HepG2 (cell line): Measurements from ENCODE around the gene LMNA. TPM values are rescaled to one million over a fixed set of nuclear protein-coding genes. Genes with fewer than 3 reads are reported as not detected.

Experiments
- ARNT ChIP-seq: fragments of 450-650 bp; IDR thresholded peaks from 2 replicates; pipeline ENCODE4 v1.6.1; 2017
- BRCA1 ChIP-seq: sonication (generic); formaldehyde crosslinking; IDR thresholded peaks from 2 replicates; pipeline ENCODE4 v1.4.0; 2020; ENCODE audit warnings: missing genetic modification reagents
- CAMTA2 ChIP-seq: sonication (generic); formaldehyde crosslinking; IDR thresholded peaks from 2 replicates; pipeline ENCODE4 v1.4.0; 2020; ENCODE audit warnings: mild to moderate bottlenecking, missing genetic modification reagents, borderline replicate concordance
- GABPA ChIP-seq, 2 experiments: IDR thresholded peaks; 2 replicates each; pipeline ENCODE4 v1.6.1; 2011 to 2016; ENCODE audit warnings: low read depth in 2 of 2, low read length in 1 of 2, missing biosample characterization in 1 of 2, missing genetic modification characterization in 1 of 2
- HNF4A ChIP-seq: sonication (generic); formaldehyde crosslinking; IDR thresholded peaks from 2 replicates; pipeline ENCODE4 v1.4.0; 2020; ENCODE audit warnings: missing genetic modification reagents
- HNF4G ChIP-seq, 2 experiments: sonication (generic) in 1 of 2; formaldehyde crosslinking in 1 of 2; IDR thresholded peaks; 2 replicates each; pipeline versions ENCODE4 v1.4.0 to v1.6.1; 2011 to 2020; ENCODE audit warnings: borderline replicate concordance in 2 of 2, low read depth in 2 of 2, mild to moderate bottlenecking in 2 of 2, low read length in 1 of 2, missing genetic modification reagents in 1 of 2, moderate library complexity in 1 of 2
- MLLT10 ChIP-seq: sonication (generic); formaldehyde crosslinking; IDR thresholded peaks from 2 replicates; pipeline ENCODE4 v1.4.0; 2020; ENCODE audit warnings: missing genetic modification reagents
- MYC ChIP-seq: sonication (generic); formaldehyde crosslinking; IDR thresholded peaks from 2 replicates; pipeline ENCODE4 v1.9.0; 2021; ENCODE audit warnings: missing genetic modification reagents, borderline replicate concordance
- NFIC ChIP-seq: IDR thresholded peaks from 2 replicates; pipeline ENCODE4 v1.6.1; 2012; ENCODE audit warnings: mild to moderate bottlenecking, low read length, inconsistent platforms
- PCBP1 ChIP-seq: fragments of 200-400 bp; formaldehyde crosslinking; IDR thresholded peaks from 2 replicates; pipeline ENCODE4 v1.6.1; 2017; ENCODE audit warnings: mild to moderate bottlenecking, low read depth, low read length, borderline replicate concordance
- RFX1 ChIP-seq: fragments of 450-650 bp; IDR thresholded peaks from 2 replicates; pipeline ENCODE4 v1.6.1; 2017
- SMARCE1 ChIP-seq: fragments of 450-650 bp; IDR thresholded peaks from 2 replicates; pipeline ENCODE4 v1.6.1; 2017; ENCODE audit warnings: borderline replicate concordance
- TIGD3 ChIP-seq: sonication (generic); formaldehyde crosslinking; IDR thresholded peaks from 2 replicates; pipeline ENCODE4 v1.5.1; 2020; ENCODE audit warnings: mild to moderate bottlenecking, missing genetic modification reagents, borderline replicate concordance
- TSC22D2 ChIP-seq: sonication (generic); formaldehyde crosslinking; IDR thresholded peaks from 2 replicates; pipeline ENCODE4 v1.5.1; 2020; ENCODE audit warnings: missing genetic modification reagents, mild to moderate bottlenecking, borderline replicate concordance
- ZBTB7A ChIP-seq: sonication (generic); formaldehyde crosslinking; IDR thresholded peaks from 2 replicates; pipeline ENCODE4 v1.8.0; 2022; ENCODE audit warnings: mild to moderate bottlenecking, missing genetic modification reagents
- ZFP37 ChIP-seq: sonication (generic); formaldehyde crosslinking; IDR thresholded peaks from 2 replicates; pipeline ENCODE4 v1.4.0; 2020; ENCODE audit warnings: missing genetic modification reagents, borderline replicate concordance
- ZFY ChIP-seq: sonication (generic); formaldehyde crosslinking; IDR thresholded peaks from 2 replicates; pipeline ENCODE4 v1.4.0; 2020; ENCODE audit warnings: missing genetic modification reagents
- ZNF160 ChIP-seq: sonication (generic); formaldehyde crosslinking; IDR thresholded peaks from 2 replicates; pipeline ENCODE4 v1.8.0; 2022; ENCODE audit warnings: mild to moderate bottlenecking, inconsistent platforms, missing genetic modification reagents
- ZNF24 ChIP-seq: fragments of 450-650 bp; IDR thresholded peaks from 2 replicates; pipeline ENCODE4 v1.6.1; 2017; ENCODE audit warnings: antibody characterized with exemption, mild to moderate bottlenecking
- ZNF333 ChIP-seq: sonication (generic); formaldehyde crosslinking; IDR thresholded peaks from 2 replicates; pipeline ENCODE4 v1.4.0; 2020; ENCODE audit warnings: mild to moderate bottlenecking, missing genetic modification reagents, borderline replicate concordance
- ZNF550 ChIP-seq: sonication (generic); formaldehyde crosslinking; IDR thresholded peaks from 2 replicates; pipeline ENCODE4 v1.4.0; 2020; ENCODE audit warnings: mild to moderate bottlenecking, missing genetic modification reagents, borderline replicate concordance
- ZNF598 ChIP-seq: sonication (generic); formaldehyde crosslinking; IDR thresholded peaks from 2 replicates; pipeline ENCODE4 v1.5.1; 2020; ENCODE audit warnings: mild to moderate bottlenecking, missing genetic modification reagents, borderline replicate concordance
- ZNF615 ChIP-seq: sonication (generic); formaldehyde crosslinking; IDR thresholded peaks from 2 replicates; pipeline ENCODE4 v1.5.0; 2020; ENCODE audit warnings: mild to moderate bottlenecking, missing genetic modification reagents, borderline replicate concordance
- ZSCAN25 ChIP-seq: sonication (generic); formaldehyde crosslinking; IDR thresholded peaks from 2 replicates; pipeline ENCODE4 v1.8.0; 2022; ENCODE audit warnings: mild to moderate bottlenecking, missing genetic modification reagents
- polyA plus RNA-seq, 8 experiments: library from polyadenylated mRNA; depleted of rRNA in 3 of 8; stranded (reverse) in 7 of 8; unstranded in 1 of 8; fragments of >200 nt; fragmentation: Illumina TruSeq in 4 of 8; extraction: Trizol in 4 of 8; gene quantifications; 2 replicates each; pipeline versions ENCODE4 v1.2.1 to v1.2.3, GENCODE V29; 2011 to 2016; ENCODE audit warnings: low read depth in 4 of 8, missing spikeins in 1 of 8, mixed read lengths in 1 of 8; ENCODE audit not compliant: insufficient read depth in 1 of 8
- total RNA-seq, 5 experiments: library from RNA; depleted of rRNA; stranded (reverse); fragments of >200 nt; fragmentation: Illumina TruSeq; extraction: Trizol; gene quantifications; 2 replicates each; pipeline ENCODE4 v1.2.3, GENCODE V29; 2016; ENCODE audit warnings: low read depth in 1 of 5
- TF ChIP-seq, protein P1 (sequence below): sonication (generic); formaldehyde crosslinking; IDR thresholded peaks from 2 replicates; pipeline ENCODE4 v1.5.0; 2020; ENCODE audit warnings: mild to moderate bottlenecking, missing genetic modification reagents, borderline replicate concordance

Gene LMNA
- total and polyA plus RNA-seq, 2 of the 13 experiments (the other 11 are each of a cell fraction or from before 2014, with no cell fraction given): 107 to 225 TPM

DNA sequence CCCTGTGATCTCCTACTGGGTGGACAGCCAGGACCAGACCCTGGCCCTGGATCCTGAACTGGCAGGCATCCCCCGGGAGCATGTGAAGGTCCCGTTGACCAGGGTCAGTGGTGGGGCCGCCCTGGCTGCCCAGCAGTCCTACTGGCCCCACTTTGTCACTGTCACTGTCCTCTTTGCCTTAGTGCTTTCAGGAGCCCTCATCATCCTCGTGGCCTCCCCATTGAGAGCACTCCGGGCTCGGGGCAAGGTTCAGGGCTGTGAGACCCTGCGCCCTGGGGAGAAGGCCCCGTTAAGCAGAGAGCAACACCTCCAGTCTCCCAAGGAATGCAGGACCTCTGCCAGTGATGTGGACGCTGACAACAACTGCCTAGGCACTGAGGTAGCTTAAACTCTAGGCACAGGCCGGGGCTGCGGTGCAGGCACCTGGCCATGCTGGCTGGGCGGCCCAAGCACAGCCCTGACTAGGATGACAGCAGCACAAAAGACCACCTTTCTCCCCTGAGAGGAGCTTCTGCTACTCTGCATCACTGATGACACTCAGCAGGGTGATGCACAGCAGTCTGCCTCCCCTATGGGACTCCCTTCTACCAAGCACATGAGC is 62.2 kb downstream of the LMNA start (continued):
- TF ChIP-seq HNF4G (IDR thresholded peaks at IDR 0.05; ENCODE audit: borderline replicate concordance, low read depth, low read length) (no peak), HNF4G (CRISPR knock-in tag; IDR thresholded peaks at IDR 0.05; ENCODE audit: borderline replicate concordance, low read depth) (no peak), ARNT (no peak), GABPA (IDR thresholded peaks at IDR 0.05; ENCODE audit: low read depth, low read length) (no peak), GABPA (CRISPR knock-in tag; IDR thresholded peaks at IDR 0.05; ENCODE audit: low read depth) (no peak), ZFP37 (CRISPR knock-in tag) (no peak), ZFY (CRISPR knock-in tag) (no peak), TSC22D2 (no peak), CAMTA2 (CRISPR knock-in tag) (0 out of 2 replicates have a peak, but pooled peaks have one; percentile 18), ZNF598 (CRISPR knock-in tag) (peak; percentile 30; the same call in 1 of the 2 replicates), ZNF160 (CRISPR knock-in tag) (no peak), TIGD3 (CRISPR knock-in tag) (no peak), ZSCAN25 (CRISPR knock-in tag) (no peak), ZBTB7A (0 out of 2 replicates have a peak, but pooled peaks have one; percentile 32), RFX1 (no peak), ZNF333 (CRISPR knock-in tag) (no peak), HNF4A (CRISPR knock-in tag) (peak; percentile 38), PCBP1 (no peak), SMARCE1 (no peak), BRCA1 (CRISPR knock-in tag) (no peak), ZNF550 (CRISPR knock-in tag) (no peak), NFIC (no peak), MYC (CRISPR knock-in tag) (0 out of 2 replicates have a peak, but pooled peaks have one; percentile 32), MLLT10 (CRISPR knock-in tag) (no peak), ZNF24 (no peak), ZNF615 (no peak)
- TF ChIP-seq, protein P1, sequence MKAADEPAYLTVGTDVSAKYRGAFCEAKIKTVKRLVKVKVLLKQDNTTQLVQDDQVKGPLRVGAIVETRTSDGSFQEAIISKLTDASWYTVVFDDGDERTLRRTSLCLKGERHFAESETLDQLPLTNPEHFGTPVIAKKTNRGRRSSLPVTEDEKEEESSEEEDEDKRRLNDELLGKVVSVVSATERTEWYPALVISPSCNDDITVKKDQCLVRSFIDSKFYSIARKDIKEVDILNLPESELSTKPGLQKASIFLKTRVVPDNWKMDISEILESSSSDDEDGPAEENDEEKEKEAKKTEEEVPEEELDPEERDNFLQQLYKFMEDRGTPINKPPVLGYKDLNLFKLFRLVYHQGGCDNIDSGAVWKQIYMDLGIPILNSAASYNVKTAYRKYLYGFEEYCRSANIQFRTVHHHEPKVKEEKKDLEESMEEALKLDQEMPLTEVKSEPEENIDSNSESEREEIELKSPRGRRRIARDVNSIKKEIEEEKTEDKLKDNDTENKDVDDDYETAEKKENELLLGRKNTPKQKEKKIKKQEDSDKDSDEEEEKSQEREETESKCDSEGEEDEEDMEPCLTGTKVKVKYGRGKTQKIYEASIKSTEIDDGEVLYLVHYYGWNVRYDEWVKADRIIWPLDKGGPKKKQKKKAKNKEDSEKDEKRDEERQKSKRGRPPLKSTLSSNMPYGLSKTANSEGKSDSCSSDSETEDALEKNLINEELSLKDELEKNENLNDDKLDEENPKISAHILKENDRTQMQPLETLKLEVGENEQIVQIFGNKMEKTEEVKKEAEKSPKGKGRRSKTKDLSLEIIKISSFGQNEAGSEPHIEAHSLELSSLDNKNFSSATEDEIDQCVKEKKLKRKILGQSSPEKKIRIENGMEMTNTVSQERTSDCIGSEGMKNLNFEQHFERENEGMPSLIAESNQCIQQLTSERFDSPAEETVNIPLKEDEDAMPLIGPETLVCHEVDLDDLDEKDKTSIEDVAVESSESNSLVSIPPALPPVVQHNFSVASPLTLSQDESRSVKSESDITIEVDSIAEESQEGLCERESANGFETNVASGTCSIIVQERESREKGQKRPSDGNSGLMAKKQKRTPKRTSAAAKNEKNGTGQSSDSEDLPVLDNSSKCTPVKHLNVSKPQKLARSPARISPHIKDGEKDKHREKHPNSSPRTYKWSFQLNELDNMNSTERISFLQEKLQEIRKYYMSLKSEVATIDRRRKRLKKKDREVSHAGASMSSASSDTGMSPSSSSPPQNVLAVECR: no peak
